DND-41 (cell line): Measurements from ENCODE around the gene ZNF629.
"Not testable (repeated sequence)": the region's sequence is repeated elsewhere in the genome, so short reads cannot be mapped to it uniquely, and the experiment has no call there.

ENCODE experiments used
- ATAC-seq: fragments of 200-7000 bp; cut with Tn5 transposase; 3 replicates; pipeline ENCODE4 v1.9.1; 2021; ENCODE audit warnings: low read depth; ENCODE audit not compliant: insufficient read depth
- DNase-seq: peaks from one replicate; pipeline ENCODE4 v3.0.0-alpha.2; 2020
- H2AFZ ChIP-seq: 2 replicates; pipeline ENCODE4 v1.6.0; 2012; ENCODE audit warnings: low read depth, low read length
- H3K27ac ChIP-seq: 2 replicates; pipeline ENCODE4 v1.5.1; 2012; ENCODE audit warnings: low read length, inconsistent platforms
- H3K27me3 ChIP-seq: fragments of 200-600 bp; sonication (generic); 2 replicates; pipeline ENCODE4 v1.6.0; 2012; ENCODE audit warnings: low read length, mild to moderate bottlenecking, inconsistent platforms; ENCODE audit not compliant: insufficient read depth, poor library complexity
- H3K36me3 ChIP-seq: 2 replicates; pipeline ENCODE4 v1.5.1; 2012; ENCODE audit warnings: low read length, inconsistent platforms; ENCODE audit not compliant: insufficient read depth
- H3K4me1 ChIP-seq: 2 replicates; pipeline ENCODE4 v1.5.1; 2012; ENCODE audit warnings: mild to moderate bottlenecking, low read length; ENCODE audit not compliant: insufficient read depth
- H3K4me2 ChIP-seq: 2 replicates; pipeline ENCODE4 v1.6.0; 2012; ENCODE audit warnings: mild to moderate bottlenecking, moderate library complexity, low read length, inconsistent platforms; ENCODE audit not compliant: insufficient read depth
- H3K4me3 ChIP-seq, 2 experiments: fragments of 200-600 bp in 1 of 2; shearing (Covaris generic) in 1 of 2; 2 replicates each; pipeline ENCODE4 v1.5.1; 2012 to 2016; ENCODE audit warnings: inconsistent platforms in 2 of 2, low read length in 2 of 2, mild to moderate bottlenecking in 2 of 2, low read depth in 1 of 2, moderate library complexity in 1 of 2
- H3K79me2 ChIP-seq: 2 replicates; pipeline ENCODE4 v1.6.0; 2012; ENCODE audit warnings: low read length, inconsistent platforms; ENCODE audit not compliant: insufficient read depth
- H3K9ac ChIP-seq: 2 replicates; pipeline ENCODE4 v1.6.0; 2012; ENCODE audit warnings: low read depth, mild to moderate bottlenecking, inconsistent platforms, low read length, moderate library complexity
- H3K9me3 ChIP-seq: 2 replicates; pipeline ENCODE4 v1.5.1; 2012; ENCODE audit warnings: low read length, moderate library complexity, mild to moderate bottlenecking, inconsistent platforms; ENCODE audit not compliant: insufficient read depth, severe bottlenecking
- H4K20me1 ChIP-seq: 2 replicates; pipeline ENCODE4 v1.6.0; 2012; ENCODE audit warnings: low read length; ENCODE audit not compliant: insufficient read depth
- EZH2 ChIP-seq: IDR thresholded peaks from 3 replicates; pipeline ENCODE4 v1.6.1; 2012; ENCODE audit warnings: borderline replicate concordance, low read depth, mild to moderate bottlenecking, moderate library complexity, low read length, inconsistent platforms; ENCODE audit not compliant: severe bottlenecking
- TF ChIP-seq, protein P1 (sequence below): IDR thresholded peaks from 2 replicates; pipeline ENCODE4 v1.5.1; 2012; ENCODE audit warnings: borderline replicate concordance, low read length, moderate library complexity, mild to moderate bottlenecking; ENCODE audit not compliant: poor library complexity, severe bottlenecking; ENCODE audit errors: extremely low read depth

Gene ZNF629

DNA sequence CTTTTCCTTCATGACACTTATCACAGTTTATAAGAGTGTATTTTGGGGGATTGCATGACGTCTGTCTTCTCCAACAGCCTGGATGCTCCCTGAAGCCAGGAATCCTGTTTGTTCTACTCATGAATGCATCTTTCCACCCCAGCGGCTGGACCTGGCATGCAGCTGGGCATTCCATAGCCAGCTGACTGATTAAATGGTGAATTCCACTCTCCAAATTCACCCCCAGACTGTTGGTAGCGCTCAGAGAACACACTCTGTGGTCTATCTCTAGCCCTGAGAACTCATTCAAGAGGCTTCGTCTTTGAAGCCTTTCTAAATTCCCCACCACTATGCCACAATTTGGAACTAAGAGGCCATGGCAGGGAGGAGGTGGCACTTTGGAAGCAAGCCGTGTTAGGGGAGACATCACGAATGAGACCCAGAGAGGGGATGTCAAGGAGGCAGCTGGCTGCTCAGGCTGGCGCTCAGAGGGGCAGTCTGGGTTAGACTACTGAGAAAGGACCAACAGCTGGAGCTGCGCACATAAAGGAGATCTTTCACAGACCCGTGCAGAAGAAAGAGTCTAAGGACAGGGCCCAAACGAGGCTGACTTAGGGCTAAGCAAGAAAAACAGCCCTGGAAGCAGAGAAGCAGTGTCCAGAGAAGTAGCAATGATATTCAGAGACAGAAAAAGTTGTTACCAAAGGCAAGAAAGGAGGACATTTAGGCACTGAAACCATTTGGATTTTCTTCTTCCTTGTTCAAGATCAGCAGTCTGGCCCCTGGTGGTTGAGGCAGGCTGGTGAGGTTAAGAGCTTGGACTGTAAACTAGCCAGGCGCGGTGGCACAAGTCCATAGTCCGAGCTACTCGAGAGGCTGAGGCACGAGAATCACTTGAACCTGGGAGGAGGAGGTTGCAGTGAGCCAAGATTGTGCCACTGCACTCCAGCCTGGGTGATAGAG lies 42.4 kb upstream of the ZNF629 start:
- ATAC-seq = no peak

DNA sequence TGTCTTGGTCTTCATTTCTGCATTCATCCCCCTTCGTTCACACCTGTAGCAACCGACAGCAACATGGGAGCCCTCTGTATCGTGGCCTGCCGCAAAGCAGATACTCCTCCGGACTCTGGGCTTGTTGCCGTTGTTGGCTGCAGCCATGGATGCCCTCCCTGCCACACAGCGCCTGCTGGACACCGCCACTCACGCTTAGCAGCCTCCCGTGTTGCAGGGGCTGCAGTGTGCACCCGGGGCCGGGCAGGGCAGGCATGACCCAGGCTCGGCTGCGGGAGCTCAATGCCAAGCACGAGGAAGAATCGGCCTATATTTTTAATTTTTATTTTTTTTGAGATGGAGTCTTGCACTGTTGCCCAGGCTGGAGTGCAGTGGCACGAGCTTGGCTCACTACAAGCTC lies 34.9 kb upstream of the ZNF629 start:
- Histone ChIP-seq H3K9me3 (no peaks in the 10 kb centered on the region), H2AFZ (no peak overlapping the region), H3K36me3 (no peaks in the 10 kb centered on the region), H3K4me3 (no peak overlapping the region), H3K27ac (no peak overlapping the region), H3K27me3 (no peaks in the 10 kb centered on the region), H3K79me2 (no peaks in the 10 kb centered on the region), H4K20me1 (no peaks in the 10 kb centered on the region), H3K9ac (no peak overlapping the region), H3K4me1 (no peaks in the 10 kb centered on the region), H3K4me2 (no peak overlapping the region)
- ATAC-seq (no peak), DNase-seq (no peak)
- TF ChIP-seq, protein P1, sequence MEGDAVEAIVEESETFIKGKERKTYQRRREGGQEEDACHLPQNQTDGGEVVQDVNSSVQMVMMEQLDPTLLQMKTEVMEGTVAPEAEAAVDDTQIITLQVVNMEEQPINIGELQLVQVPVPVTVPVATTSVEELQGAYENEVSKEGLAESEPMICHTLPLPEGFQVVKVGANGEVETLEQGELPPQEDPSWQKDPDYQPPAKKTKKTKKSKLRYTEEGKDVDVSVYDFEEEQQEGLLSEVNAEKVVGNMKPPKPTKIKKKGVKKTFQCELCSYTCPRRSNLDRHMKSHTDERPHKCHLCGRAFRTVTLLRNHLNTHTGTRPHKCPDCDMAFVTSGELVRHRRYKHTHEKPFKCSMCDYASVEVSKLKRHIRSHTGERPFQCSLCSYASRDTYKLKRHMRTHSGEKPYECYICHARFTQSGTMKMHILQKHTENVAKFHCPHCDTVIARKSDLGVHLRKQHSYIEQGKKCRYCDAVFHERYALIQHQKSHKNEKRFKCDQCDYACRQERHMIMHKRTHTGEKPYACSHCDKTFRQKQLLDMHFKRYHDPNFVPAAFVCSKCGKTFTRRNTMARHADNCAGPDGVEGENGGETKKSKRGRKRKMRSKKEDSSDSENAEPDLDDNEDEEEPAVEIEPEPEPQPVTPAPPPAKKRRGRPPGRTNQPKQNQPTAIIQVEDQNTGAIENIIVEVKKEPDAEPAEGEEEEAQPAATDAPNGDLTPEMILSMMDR = no peak
- no peak for TF ChIP-seq EZH2

More for the DNA sequence above, 42.4 kb upstream of the ZNF629 start:
- Histone ChIP-seq H3K9ac (no peak overlapping the region), H3K79me2 (no peaks in the 10 kb centered on the region), H3K4me1 (no peaks in the 10 kb centered on the region), H2AFZ (no peak overlapping the region), H3K4me3 (no peak overlapping the region), H3K4me2 (no peak overlapping the region), H3K27me3 (no peaks in the 10 kb centered on the region), H3K27ac (no peak overlapping the region), H4K20me1 (no peaks in the 10 kb centered on the region), H3K9me3 (no peaks in the 10 kb centered on the region), H3K36me3 (no peaks in the 10 kb centered on the region)
- DNase-seq = no peak
- TF ChIP-seq EZH2 = no peak
- TF ChIP-seq, protein P1 = no peak

DNA sequence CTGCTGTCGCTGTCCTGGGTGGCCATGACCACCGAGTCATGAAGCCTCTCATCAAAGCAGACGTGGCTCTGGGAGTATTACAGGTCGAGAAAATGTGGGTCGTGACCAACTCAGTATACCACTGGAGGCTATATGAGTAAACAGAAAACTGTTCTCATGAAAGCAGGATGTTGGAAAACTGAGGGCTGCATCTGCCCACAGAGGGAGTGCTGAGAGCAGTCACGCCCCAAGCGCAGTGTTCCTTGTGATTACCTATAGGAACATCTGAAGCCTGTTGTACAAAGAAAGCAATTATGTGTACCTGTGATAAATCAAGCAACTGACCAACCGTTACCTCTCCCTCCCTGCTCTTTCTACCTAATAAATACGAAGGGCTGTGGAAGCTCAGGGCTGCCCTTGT lies 34.4 kb upstream of the ZNF629 start:
- not testable (repeated sequence) for H2AFZ ChIP-seq, H3K4me3 ChIP-seq, H3K9me3 ChIP-seq, H3K79me2 ChIP-seq, H3K27me3 ChIP-seq, H3K9ac ChIP-seq, H4K20me1 ChIP-seq, DNase-seq, H3K4me1 ChIP-seq, H3K4me2 ChIP-seq, H3K27ac ChIP-seq, H3K36me3 ChIP-seq, ATAC-seq

DNA sequence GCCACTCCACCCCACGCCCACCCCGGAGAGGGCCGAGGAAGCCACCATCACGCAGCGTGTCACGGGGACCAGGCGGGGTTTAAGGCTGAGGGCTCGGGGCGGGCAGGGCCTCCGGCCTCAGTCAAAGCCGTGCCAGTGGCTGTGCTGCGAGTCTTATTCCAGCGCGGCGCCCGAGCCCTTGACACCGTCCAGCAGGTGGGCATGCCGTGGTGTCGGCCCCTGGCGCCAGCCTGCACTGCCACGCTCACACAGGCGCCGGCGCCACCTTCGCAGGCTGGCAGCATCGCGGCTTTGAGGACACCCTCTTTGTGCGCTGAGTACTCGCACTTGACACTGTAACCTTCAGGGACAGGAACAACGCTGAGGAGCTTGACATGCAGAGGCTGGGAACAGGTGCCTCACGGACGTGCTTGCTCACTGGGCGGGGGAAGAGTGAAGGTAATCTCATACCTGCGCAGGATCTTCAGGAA lies 34.0 kb upstream of the ZNF629 start:
- no peaks in the 10 kb centered on the region for H3K9me3 ChIP-seq
- H3K4me3 ChIP-seq = no peak overlapping the region
- DNase-seq (no peak), ATAC-seq (no peak)
- no peak for TF ChIP-seq EZH2
- TF ChIP-seq, protein P1 = no peak
- no peak overlapping the region for H3K27ac ChIP-seq
- no peak overlapping the region for H3K9ac ChIP-seq
- H3K4me1 ChIP-seq = no peaks in the 10 kb centered on the region
- H3K4me2 ChIP-seq = no peak overlapping the region
- no peaks in the 10 kb centered on the region for H4K20me1 ChIP-seq
- H2AFZ ChIP-seq = no peak overlapping the region
- H3K27me3 ChIP-seq = no peaks in the 10 kb centered on the region
- H3K79me2 ChIP-seq = no peaks in the 10 kb centered on the region
- no peaks in the 10 kb centered on the region for H3K36me3 ChIP-seq
